ENCODE results near the gene FHIT. TPM values are rescaled to one million over a fixed set of nuclear protein-coding genes. Genes with fewer than 3 reads are reported as not detected.

The FHIT gene
- total and polyA plus RNA-seq, 5 experiments from 2014 or later = 11.7 to 32.3 (median 15.5) TPM

- Mint-ChIP-seq H3K36me3 (peaks cover 6 to 32% (median 20%) of the 10 kb centered on the region in 3 donors), H3K4me3 (no peak overlapping the region), H3K9me3 (peaks cover 0 to 9% (median 0%) of the 10 kb centered on the region in 9 donors), H3K27me3 (no peaks in the 10 kb centered on the region), H3K4me1 (peaks cover 4 to 20% (median 10%) of the 10 kb centered on the region in 4 donors), H3K27ac (peak overlapping the region in 3 of 10 donors; percentile 18 to 59 (median 41))
- POLR2A ChIA-PET = no interaction called here
- no peak for ATAC-seq
- DNase-seq = no peak
Measured at GRCh38 chr3:59904296-59904695, 1347.0 kb downstream of the FHIT start.

GRCh38 chr3:59899061-59899460 lies 1352.2 kb downstream of the FHIT start:
- Mint-ChIP-seq H3K4me3 (no peak overlapping the region), H3K27me3 (no peaks in the 10 kb centered on the region), H3K9me3 (peaks cover 0 to 2% (median 0%) of the 10 kb centered on the region in 9 donors), H3K27ac (peak overlapping the region in 1 of 10 donors; percentile 27), H3K36me3 (peaks cover 6 to 31% (median 24%) of the 10 kb centered on the region in 3 donors), H3K4me1 (peaks cover 23 to 34% (median 27%) of the 10 kb centered on the region in 4 donors)
- POLR2A ChIA-PET = no interaction called here
- no peak for ATAC-seq
- no peak for DNase-seq

GRCh38 chr3:59895972-59896371 lies 1355.3 kb downstream of the FHIT start:
- Mint-ChIP-seq H3K27me3 (no peaks in the 10 kb centered on the region), H3K27ac (peak overlapping the region in 4 of 10 donors; percentile 2 to 69 (median 24)), H3K9me3 (peaks cover 0 to 2% (median 0%) of the 10 kb centered on the region in 9 donors), H3K36me3 (peaks cover 0 to 20% (median 13%) of the 10 kb centered on the region in 3 donors), H3K4me3 (peak overlapping the region in 3 of 10 donors; percentile 1 to 46 (median 19)), H3K4me1 (peaks cover 23 to 36% (median 28%) of the 10 kb centered on the region in 4 donors)
- POLR2A ChIA-PET = no interaction called here
- peak in 1 of 2 donors; percentile 39 for ATAC-seq
- DNase-seq = peak in 1 of 10 donors; percentile 3

- Mint-ChIP-seq H3K27me3 (no peaks in the 10 kb centered on the region), H3K36me3 (peaks cover 0 to 13% (median 6%) of the 10 kb centered on the region in 3 donors), H3K4me1 (peaks cover 23 to 39% (median 30%) of the 10 kb centered on the region in 4 donors), H3K27ac (peak overlapping the region in 4 of 10 donors; percentile 12 to 52 (median 40)), H3K9me3 (peaks cover 0 to 2% (median 0%) of the 10 kb centered on the region in 9 donors), H3K4me3 (no peak overlapping the region)
- DNase-seq (no peak), ATAC-seq (no peak)
- POLR2A ChIA-PET = no interaction called here
Measured at GRCh38 chr3:59894425-59895121, 1356.7 kb downstream of the FHIT start.

GRCh38 chr3:59890639-59891038 lies 1360.6 kb downstream of the FHIT start:
- POLR2A ChIA-PET = no interaction called here
- peak overlapping the region in 1 of 10 donors; percentile 21 for H3K27ac Mint-ChIP-seq
- DNase-seq = no peak
- H3K36me3 Mint-ChIP-seq = peaks cover 0 to 19% (median 0%) of the 10 kb centered on the region in 3 donors
- H3K9me3 Mint-ChIP-seq = peaks cover 0 to 2% (median 0%) of the 10 kb centered on the region in 9 donors
- no peak for ATAC-seq
- H3K4me3 Mint-ChIP-seq = no peak overlapping the region
- no peaks in the 10 kb centered on the region for H3K27me3 Mint-ChIP-seq
- peaks cover 25 to 36% (median 35%) of the 10 kb centered on the region in 4 donors for H3K4me1 Mint-ChIP-seq

- ATAC-seq (no peak), DNase-seq (no peak)
- Mint-ChIP-seq H3K27me3 (no peaks in the 10 kb centered on the region), H3K4me1 (peaks cover 24 to 41% (median 40%) of the 10 kb centered on the region in 4 donors), H3K9me3 (peaks cover 0 to 6% (median 0%) of the 10 kb centered on the region in 9 donors), H3K36me3 (peaks cover 0 to 17% (median 3%) of the 10 kb centered on the region in 3 donors), H3K4me3 (peak overlapping the region in 1 of 10 donors; percentile 65), H3K27ac (peak overlapping the region in 6 of 10 donors; percentile 16 to 89 (median 74))
- POLR2A ChIA-PET = no interaction called here
Measured at GRCh38 chr3:59886790-59887189, 1364.5 kb downstream of the FHIT start.

- ATAC-seq (peak in 1 of 2 donors; percentile 62), DNase-seq (peak in 1 of 10 donors; percentile 9)
- Mint-ChIP-seq H3K27me3 (no peaks in the 10 kb centered on the region), H3K4me1 (peaks cover 21 to 49% (median 40%) of the 10 kb centered on the region in 4 donors), H3K4me3 (peak overlapping the region in 6 of 10 donors; percentile 24 to 74 (median 46)), H3K9me3 (peaks cover 0 to 6% (median 0%) of the 10 kb centered on the region in 9 donors), H3K36me3 (peaks cover 0 to 17% (median 3%) of the 10 kb centered on the region in 3 donors), H3K27ac (peak overlapping the region in 9 of 10 donors; percentile 21 to 91 (median 81))
- POLR2A ChIA-PET = interaction anchor here (0.7 kb wide), 1 partner anchor 120 kb away, joined by 7 read pairs; no protein-coding TSS in a partner anchor
Measured at GRCh38 chr3:59885899-59886400, 1365.3 kb downstream of the FHIT start.

- DNase-seq (no peak), ATAC-seq (peak in 1 of 2 donors; percentile 50)
- Mint-ChIP-seq H3K9me3 (peaks cover 0 to 6% (median 0%) of the 10 kb centered on the region in 9 donors), H3K36me3 (peaks cover 0 to 17% (median 3%) of the 10 kb centered on the region in 3 donors), H3K27ac (peak overlapping the region in 9 of 10 donors; percentile 17 to 82 (median 50)), H3K4me1 (peaks cover 22 to 56% (median 42%) of the 10 kb centered on the region in 4 donors), H3K27me3 (no peaks in the 10 kb centered on the region), H3K4me3 (peak overlapping the region in 6 of 10 donors; percentile 10 to 62 (median 32))
- POLR2A ChIA-PET = interaction anchor here (0.7 to 1.5 kb wide), 2 partner anchors 40 to 119 kb away, joined by 3 to 7 read pairs; no protein-coding TSS in a partner anchor
Measured at GRCh38 chr3:59885101-59885500, 1366.2 kb downstream of the FHIT start.

GRCh38 chr3:59884409-59884808 lies 1366.8 kb downstream of the FHIT start:
- H3K4me1 Mint-ChIP-seq = peaks cover 24 to 59% (median 44%) of the 10 kb centered on the region in 4 donors
- peaks cover 0 to 6% (median 0%) of the 10 kb centered on the region in 9 donors for H3K9me3 Mint-ChIP-seq
- H3K27ac Mint-ChIP-seq = peak overlapping the region in 6 of 10 donors; percentile 4 to 85 (median 64)
- no peaks in the 10 kb centered on the region for H3K27me3 Mint-ChIP-seq
- no peak for DNase-seq
- H3K4me3 Mint-ChIP-seq = peak overlapping the region in 3 of 10 donors; percentile 9 to 56 (median 11)
- POLR2A ChIA-PET = interaction anchor here (1.5 kb wide), 1 partner anchor 41 kb away, joined by 3 read pairs; no protein-coding TSS in a partner anchor
- peaks cover 0 to 16% (median 3%) of the 10 kb centered on the region in 3 donors for H3K36me3 Mint-ChIP-seq
- ATAC-seq = no peak

- no peak overlapping the region for H3K4me3 Mint-ChIP-seq
- peak overlapping the region in 2 of 10 donors; percentile 4 to 8 for H3K27ac Mint-ChIP-seq
- H3K9me3 Mint-ChIP-seq = peaks cover 0 to 6% (median 0%) of the 10 kb centered on the region in 9 donors
- H3K4me1 Mint-ChIP-seq = peaks cover 38 to 65% (median 56%) of the 10 kb centered on the region in 4 donors
- ATAC-seq (no peak), DNase-seq (no peak)
- peaks cover 0 to 7% (median 3%) of the 10 kb centered on the region in 3 donors for H3K36me3 Mint-ChIP-seq
- no peaks in the 10 kb centered on the region for H3K27me3 Mint-ChIP-seq
- POLR2A ChIA-PET = interaction anchor here (0.6 kb wide), 1 partner anchor 15 kb away, joined by 10 read pairs; no protein-coding TSS in a partner anchor
Measured at GRCh38 chr3:59882746-59883145, 1368.5 kb downstream of the FHIT start.

GRCh38 chr3:59880717-59881116 lies 1370.5 kb downstream of the FHIT start:
- Mint-ChIP-seq H3K36me3 (peaks cover 0 to 10% (median 3%) of the 10 kb centered on the region in 3 donors), H3K4me3 (no peak overlapping the region), H3K27me3 (no peaks in the 10 kb centered on the region), H3K4me1 (peaks cover 33 to 53% (median 40%) of the 10 kb centered on the region in 4 donors), H3K27ac (peak overlapping the region in 1 of 10 donors; percentile 8), H3K9me3 (peaks cover 0 to 6% (median 0%) of the 10 kb centered on the region in 9 donors)
- no peak for DNase-seq
- no peak for ATAC-seq
- POLR2A ChIA-PET = no interaction called here

GRCh38 chr3:59879031-59879581 lies 1372.1 kb downstream of the FHIT start:
- Mint-ChIP-seq H3K4me1 (peaks cover 19 to 38% (median 28%) of the 10 kb centered on the region in 4 donors), H3K27ac (peak overlapping the region in 1 of 10 donors; percentile 33), H3K27me3 (no peaks in the 10 kb centered on the region), H3K9me3 (peaks cover 0 to 6% (median 0%) of the 10 kb centered on the region in 9 donors), H3K36me3 (peaks cover 1 to 15% (median 14%) of the 10 kb centered on the region in 3 donors), H3K4me3 (no peak overlapping the region)
- ATAC-seq (no peak), DNase-seq (no peak)
- POLR2A ChIA-PET = no interaction called here

Measured in naive thymus-derived CD8-positive, alpha-beta T cell (primary cell).